ENCODE results near the gene MLXIP. TPM values are rescaled to one million over a fixed set of nuclear protein-coding genes. Genes with fewer than 3 reads are reported as not detected.

MLXIP gene
- total RNA-seq, 1 experiment from 2014 or later, result 32.4 TPM

DNA sequence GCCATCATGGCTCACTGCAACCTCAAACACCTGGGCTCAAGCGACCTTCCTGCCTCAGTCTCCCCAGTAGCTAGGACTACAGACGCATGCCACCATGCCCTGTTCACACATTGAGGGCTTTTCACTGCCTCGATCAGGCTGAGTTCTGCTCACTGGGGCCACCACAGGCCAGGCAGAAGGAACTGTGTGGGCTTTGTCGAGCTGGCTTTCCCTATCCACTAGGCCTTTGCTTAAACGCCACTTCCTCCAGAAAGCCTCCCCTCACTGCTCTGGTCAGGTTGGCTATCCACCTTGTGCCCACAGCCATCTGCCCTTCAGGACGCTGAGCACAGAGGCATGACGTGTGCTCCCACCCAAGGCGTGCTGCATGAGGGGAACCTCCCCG, 45.2 kb downstream of the MLXIP start:
- Mint-ChIP-seq H3K9me3 (no peaks in the 10 kb centered on the region), H3K27me3 (ENCODE audit: low read depth) (no peaks in the 10 kb centered on the region), H3K27ac (peak overlapping the region; percentile 71 to 94 (median 91); a peak in 5 of 7 replicates), H3K4me3 (no peak overlapping the region; a peak in 1 of 5 replicates), H3K4me1 (peaks cover 19 to 20% of the 10 kb centered on the region in 2 experiments), H3K36me3 (ENCODE audit: insufficient read depth in 1 of 3, low read depth in 3 of 3) (peaks cover 0 to 6% (median 5%) of the 10 kb centered on the region in 3 experiments; a peak in 5 of 7 replicates)
- Histone ChIP-seq H3K27me3 (ENCODE audit: insufficient read depth, low read length) (no peaks in the 10 kb centered on the region), H2BK5ac (ENCODE audit: insufficient read length, low read length) (no peak overlapping the region), H3K79me1 (ENCODE audit: insufficient read depth, low read depth, low read length, poor library complexity, severe bottlenecking) (no peaks in the 10 kb centered on the region), H4K8ac (replicated peaks; ENCODE audit: insufficient read length, low read depth, low read length) (no peak overlapping the region), H3K4me1 (ENCODE audit: insufficient read depth, low read length) (0 out of 2 replicates have a peak, but pooled peaks cover 4% of the 10 kb centered on the region), H3K56ac (ENCODE audit: insufficient read length, low read depth, low read length) (no peak overlapping the region), H2AK5ac (ENCODE audit: insufficient read length, low read length) (no peak overlapping the region), H3K9ac (ENCODE audit: extremely low read depth, insufficient read length, low read length) (no peak overlapping the region), H3K23ac (ENCODE audit: insufficient read length, low read depth, low read length) (no peak overlapping the region), H3K4me2 (ENCODE audit: insufficient read depth, insufficient read length, low read length) (no peak overlapping the region), H2BK120ac (ENCODE audit: low read depth, low read length, poor library complexity, severe bottlenecking) (no peak overlapping the region), H2BK15ac (ENCODE audit: low read depth, low read length) (no peak overlapping the region), H2BK12ac (ENCODE audit: insufficient read length, low read depth, low read length) (no peak overlapping the region), H3K79me2 (ENCODE audit: insufficient read depth, low read length) (no peaks in the 10 kb centered on the region; the same call in 1 of the 2 replicates), H3T11ph (ENCODE audit: low read length) (no peak overlapping the region), H3K4ac (ENCODE audit: low read depth, low read length) (no peak overlapping the region), H3K23me2 (ENCODE audit: insufficient read length, low read depth, low read length, poor library complexity, severe bottlenecking) (no peaks in the 10 kb centered on the region), H4K5ac (ENCODE audit: insufficient read length, low read depth, low read length) (no peak overlapping the region), H2BK20ac (ENCODE audit: low read depth, low read length, poor library complexity, severe bottlenecking) (no peak overlapping the region), H4K91ac (ENCODE audit: insufficient read length, low read depth, low read length) (no peak overlapping the region), H3K14ac (ENCODE audit: insufficient read depth, low read length) (no peak overlapping the region; the same call in 1 of the 2 replicates), H3K27ac (ENCODE audit: insufficient read length, low read depth, low read length) (no peak overlapping the region), H4K20me1 (ENCODE audit: control insufficient read depth, insufficient read depth, insufficient read length) (no peaks in the 10 kb centered on the region), H2AFZ (ENCODE audit: low read length) (no peak overlapping the region), H3K9me3 (ENCODE audit: control insufficient read depth, low read depth, low read length) (no peaks in the 10 kb centered on the region), H3K18ac (ENCODE audit: insufficient read length, low read depth, low read length) (no peak overlapping the region)
- DNase-seq, result no peak
- no CpG with 5 or more reads among the region's 9 CpGs for WGBS (ENCODE audit: extremely low coverage, insufficient read length, low lambda C conversion rate)
- TF ChIP-seq, protein P1, sequence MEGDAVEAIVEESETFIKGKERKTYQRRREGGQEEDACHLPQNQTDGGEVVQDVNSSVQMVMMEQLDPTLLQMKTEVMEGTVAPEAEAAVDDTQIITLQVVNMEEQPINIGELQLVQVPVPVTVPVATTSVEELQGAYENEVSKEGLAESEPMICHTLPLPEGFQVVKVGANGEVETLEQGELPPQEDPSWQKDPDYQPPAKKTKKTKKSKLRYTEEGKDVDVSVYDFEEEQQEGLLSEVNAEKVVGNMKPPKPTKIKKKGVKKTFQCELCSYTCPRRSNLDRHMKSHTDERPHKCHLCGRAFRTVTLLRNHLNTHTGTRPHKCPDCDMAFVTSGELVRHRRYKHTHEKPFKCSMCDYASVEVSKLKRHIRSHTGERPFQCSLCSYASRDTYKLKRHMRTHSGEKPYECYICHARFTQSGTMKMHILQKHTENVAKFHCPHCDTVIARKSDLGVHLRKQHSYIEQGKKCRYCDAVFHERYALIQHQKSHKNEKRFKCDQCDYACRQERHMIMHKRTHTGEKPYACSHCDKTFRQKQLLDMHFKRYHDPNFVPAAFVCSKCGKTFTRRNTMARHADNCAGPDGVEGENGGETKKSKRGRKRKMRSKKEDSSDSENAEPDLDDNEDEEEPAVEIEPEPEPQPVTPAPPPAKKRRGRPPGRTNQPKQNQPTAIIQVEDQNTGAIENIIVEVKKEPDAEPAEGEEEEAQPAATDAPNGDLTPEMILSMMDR (conservative IDR thresholded peaks at IDR 0.05), result no peak

Measured in H9 (cell line).